ENCODE measurements around the gene COX7A2L. TPM values are rescaled to one million over a fixed set of nuclear protein-coding genes. Genes with fewer than 3 reads are reported as not detected.

Gene COX7A2L
- polyA plus RNA-seq, 1 donor (not counting 4 experiments of a cell fraction or from before 2014, with no cell fraction given) = 172 TPM

DNA sequence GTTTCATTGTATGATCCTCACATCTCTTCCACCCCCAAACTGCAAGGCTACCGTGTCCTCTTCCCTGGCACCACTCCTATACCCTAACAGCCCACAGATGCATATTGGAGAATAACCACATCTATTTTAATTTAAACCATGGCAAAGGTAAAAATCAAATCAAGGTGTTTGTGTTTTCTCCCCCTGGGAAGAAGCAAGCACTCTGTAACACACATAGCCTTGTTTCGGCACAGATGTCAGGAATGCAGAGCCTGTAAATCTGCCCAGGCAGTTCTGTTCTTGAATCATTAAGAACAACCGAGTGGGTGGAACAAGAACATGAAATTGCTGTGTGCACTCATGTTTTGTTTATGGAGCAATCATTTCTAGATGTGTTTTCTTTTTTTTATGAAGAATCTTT is 6.8 kb upstream of the COX7A2L start:
- H3K27ac ChIP-seq (ENCODE audit: control insufficient read depth, insufficient read depth, low read length) = no peak overlapping the region
- H3K4me1 ChIP-seq (ENCODE audit: control insufficient read depth, extremely low read depth, insufficient read depth, low read length) = peaks cover 48% of the 10 kb centered on the region
- FAIRE-seq = peak; percentile 67
- H3K9me1 ChIP-seq (ENCODE audit: control insufficient read depth, extremely low read depth, insufficient read depth, low read length) = no peaks in the 10 kb centered on the region
- H3K9me3 ChIP-seq (ENCODE audit: control insufficient read depth, low read depth, low read length) = no peaks in the 10 kb centered on the region
- no peak overlapping the region for H3K4me3 ChIP-seq (ENCODE audit: control insufficient read depth in 2 of 3, extremely low read depth in 1 of 3, insufficient read depth in 2 of 3, low read depth in 1 of 3, low read length in 3 of 3)
- peak overlapping the region; percentile 57 for H3K4me2 ChIP-seq (ENCODE audit: control insufficient read depth, extremely low read depth, insufficient read depth, low read depth, low read length)
- dilution Hi-C loops (cut with MboI; ENCODE audit: extremely low pct_ligation_motif_present, low sequenced_read_pairs) = no loop called here
- TF ChIP-seq, protein P1, sequence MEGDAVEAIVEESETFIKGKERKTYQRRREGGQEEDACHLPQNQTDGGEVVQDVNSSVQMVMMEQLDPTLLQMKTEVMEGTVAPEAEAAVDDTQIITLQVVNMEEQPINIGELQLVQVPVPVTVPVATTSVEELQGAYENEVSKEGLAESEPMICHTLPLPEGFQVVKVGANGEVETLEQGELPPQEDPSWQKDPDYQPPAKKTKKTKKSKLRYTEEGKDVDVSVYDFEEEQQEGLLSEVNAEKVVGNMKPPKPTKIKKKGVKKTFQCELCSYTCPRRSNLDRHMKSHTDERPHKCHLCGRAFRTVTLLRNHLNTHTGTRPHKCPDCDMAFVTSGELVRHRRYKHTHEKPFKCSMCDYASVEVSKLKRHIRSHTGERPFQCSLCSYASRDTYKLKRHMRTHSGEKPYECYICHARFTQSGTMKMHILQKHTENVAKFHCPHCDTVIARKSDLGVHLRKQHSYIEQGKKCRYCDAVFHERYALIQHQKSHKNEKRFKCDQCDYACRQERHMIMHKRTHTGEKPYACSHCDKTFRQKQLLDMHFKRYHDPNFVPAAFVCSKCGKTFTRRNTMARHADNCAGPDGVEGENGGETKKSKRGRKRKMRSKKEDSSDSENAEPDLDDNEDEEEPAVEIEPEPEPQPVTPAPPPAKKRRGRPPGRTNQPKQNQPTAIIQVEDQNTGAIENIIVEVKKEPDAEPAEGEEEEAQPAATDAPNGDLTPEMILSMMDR (optimal IDR thresholded peaks at IDR 0.05 in 1 of 3, IDR thresholded peaks at IDR 0.05 in 1 of 3, conservative IDR thresholded peaks at IDR 0.05 in 1 of 3; ENCODE audit: extremely low read depth in 1 of 3, insufficient read depth in 2 of 3, low read length in 3 of 3) = no peak
- TF ChIP-seq EZH2 (IDR thresholded peaks at IDR 0.05; ENCODE audit: low read length) = no peak
- H3K36me3 ChIP-seq (ENCODE audit: control insufficient read depth in 2 of 2, extremely low read depth in 1 of 2, insufficient read depth in 2 of 2, low read length in 2 of 2) = no peaks in the 10 kb centered on the region
- peak overlapping the region; percentile 57 for H2AFZ ChIP-seq (ENCODE audit: control insufficient read depth, low read length)
- no peaks in the 10 kb centered on the region for H3K79me2 ChIP-seq (ENCODE audit: control insufficient read depth, insufficient read depth, low read length)
- no peaks in the 10 kb centered on the region for H3K27me3 ChIP-seq (ENCODE audit: control insufficient read depth, extremely low read depth, insufficient read depth, low read length)
- no peak for DNase-seq (ENCODE audit: low read depth, low spot score)
- no peaks in the 10 kb centered on the region for H4K20me1 ChIP-seq (ENCODE audit: control insufficient read depth, extremely low read depth, insufficient read depth, low read length)
- H3K9ac ChIP-seq (ENCODE audit: control insufficient read depth, extremely low read depth, insufficient read depth, low read length) = no peak overlapping the region

DNA sequence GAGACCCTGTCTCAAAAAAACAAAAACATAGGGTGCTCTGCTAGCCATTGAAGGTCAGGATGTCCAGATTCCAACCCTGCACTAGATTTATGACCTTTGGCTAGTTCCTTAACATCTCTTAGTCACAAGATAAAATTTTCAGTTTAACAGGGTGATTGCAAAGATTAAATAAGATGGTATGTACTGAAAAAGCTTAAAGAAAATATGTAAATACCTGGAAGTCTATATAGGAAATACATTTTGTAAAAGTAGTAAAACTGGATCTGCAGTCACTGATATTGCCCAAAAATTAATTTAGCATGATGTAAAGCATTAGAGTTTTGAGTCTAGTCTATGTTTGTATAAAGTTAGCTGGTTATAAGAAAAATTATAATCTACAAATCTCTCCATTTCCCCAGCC is 5.4 kb upstream of the COX7A2L start:
- H3K4me2 ChIP-seq (ENCODE audit: control insufficient read depth, extremely low read depth, insufficient read depth, low read depth, low read length) = no peak overlapping the region
- H4K20me1 ChIP-seq (ENCODE audit: control insufficient read depth, extremely low read depth, insufficient read depth, low read length) = no peaks in the 10 kb centered on the region
- no peak overlapping the region for H3K9ac ChIP-seq (ENCODE audit: control insufficient read depth, extremely low read depth, insufficient read depth, low read length)
- H3K27me3 ChIP-seq (ENCODE audit: control insufficient read depth, extremely low read depth, insufficient read depth, low read length) = no peaks in the 10 kb centered on the region
- H3K36me3 ChIP-seq (ENCODE audit: control insufficient read depth in 2 of 2, extremely low read depth in 1 of 2, insufficient read depth in 2 of 2, low read length in 2 of 2) = no peaks in the 10 kb centered on the region
- no peak overlapping the region for H3K27ac ChIP-seq (ENCODE audit: control insufficient read depth, insufficient read depth, low read length)
- H2AFZ ChIP-seq (ENCODE audit: control insufficient read depth, low read length) = no peak overlapping the region
- no peaks in the 10 kb centered on the region for H3K9me1 ChIP-seq (ENCODE audit: control insufficient read depth, extremely low read depth, insufficient read depth, low read length)
- no peaks in the 10 kb centered on the region for H3K9me3 ChIP-seq (ENCODE audit: control insufficient read depth, low read depth, low read length)
- DNase-seq (ENCODE audit: low read depth, low spot score) (no peak), FAIRE-seq (no peak)
- dilution Hi-C loops (cut with MboI; ENCODE audit: extremely low pct_ligation_motif_present, low sequenced_read_pairs) = no loop called here
- H3K4me1 ChIP-seq (ENCODE audit: control insufficient read depth, extremely low read depth, insufficient read depth, low read length) = peaks cover 39% of the 10 kb centered on the region
- H3K4me3 ChIP-seq (ENCODE audit: control insufficient read depth in 2 of 3, extremely low read depth in 1 of 3, insufficient read depth in 2 of 3, low read depth in 1 of 3, low read length in 3 of 3) = no peak overlapping the region
- H3K79me2 ChIP-seq (ENCODE audit: control insufficient read depth, insufficient read depth, low read length) = no peaks in the 10 kb centered on the region
- TF ChIP-seq EZH2 (IDR thresholded peaks at IDR 0.05; ENCODE audit: low read length) = no peak
- TF ChIP-seq, protein P1 (optimal IDR thresholded peaks at IDR 0.05 in 1 of 3, IDR thresholded peaks at IDR 0.05 in 1 of 3, conservative IDR thresholded peaks at IDR 0.05 in 1 of 3; ENCODE audit: extremely low read depth in 1 of 3, insufficient read depth in 2 of 3, low read length in 3 of 3) = no peak

Data from keratinocyte (primary cell).